Ishikawa (cell line): ENCODE results near the gene WWOX.

ENCODE experiments used
- CEBPB ChIP-seq: IDR thresholded peaks from 2 replicates; pipeline ENCODE4 v1.6.1; 2012
- CREB1 ChIP-seq: IDR thresholded peaks from 2 replicates; pipeline ENCODE4 v1.6.1; 2012; ENCODE audit warnings: low read depth
- EGR1 ChIP-seq: IDR thresholded peaks from 2 replicates; pipeline ENCODE4 v1.6.1; 2012
- EP300 ChIP-seq: IDR thresholded peaks from 2 replicates; pipeline ENCODE4 v1.6.1; 2012; ENCODE audit warnings: borderline replicate concordance
- FOXM1 ChIP-seq: IDR thresholded peaks from 2 replicates; pipeline ENCODE4 v1.6.1; 2012; ENCODE audit warnings: low read depth, borderline replicate concordance
- MAX ChIP-seq: IDR thresholded peaks from 2 replicates; pipeline ENCODE4 v1.6.1; 2012
- NFIC ChIP-seq: IDR thresholded peaks from 2 replicates; pipeline ENCODE4 v1.6.1; 2012
- RAD21 ChIP-seq: IDR thresholded peaks from 2 replicates; pipeline ENCODE4 v1.6.1; 2012; ENCODE audit warnings: low read depth
- REST ChIP-seq: IDR thresholded peaks from 2 replicates; pipeline ENCODE4 v1.6.1; 2012; ENCODE audit warnings: low read depth, mild to moderate bottlenecking
- TAF1 ChIP-seq: IDR thresholded peaks from 2 replicates; pipeline ENCODE4 v1.6.1; 2012; ENCODE audit warnings: low read depth, mild to moderate bottlenecking
- TCF12 ChIP-seq: IDR thresholded peaks from 2 replicates; pipeline ENCODE4 v1.6.1; 2012; ENCODE audit warnings: low read depth
- TEAD4 ChIP-seq: IDR thresholded peaks from 2 replicates; pipeline ENCODE4 v1.6.1; 2012
- USF1 ChIP-seq: IDR thresholded peaks from 2 replicates; pipeline ENCODE4 v1.6.1; 2012
- YY1 ChIP-seq: IDR thresholded peaks from 2 replicates; pipeline ENCODE4 v1.6.1; 2012; ENCODE audit warnings: low read depth
- ZBTB7A ChIP-seq: IDR thresholded peaks from 2 replicates; pipeline ENCODE4 v1.6.1; 2012; ENCODE audit warnings: low read depth

Gene WWOX

GRCh38 chr16:78994135-78994745 is 894.8 kb downstream of the WWOX start:
- TF ChIP-seq NFIC (no peak), REST (no peak), EP300 (no peak), TEAD4 (no peak), FOXM1 (no peak), CREB1 (no peak), RAD21 (no peak), CEBPB (no peak), YY1 (no peak), TAF1 (no peak), EGR1 (no peak), TCF12 (no peak), ZBTB7A (no peak), USF1 (no peak), MAX (no peak)

- no peak for TF ChIP-seq TEAD4
- TF ChIP-seq MAX = no peak
- no peak for TF ChIP-seq RAD21
- TF ChIP-seq YY1 = no peak
- TF ChIP-seq FOXM1 = no peak
- no peak for TF ChIP-seq CEBPB
- TF ChIP-seq REST = no peak
- no peak for TF ChIP-seq EP300
- TF ChIP-seq USF1 = no peak
- no peak for TF ChIP-seq CREB1
- no peak for TF ChIP-seq EGR1
- TF ChIP-seq ZBTB7A = no peak
- no peak for TF ChIP-seq TAF1
Observed at GRCh38 chr16:78995441-78995840, 896.0 kb downstream of the WWOX start.

- TF ChIP-seq USF1 = no peak
- no peak for TF ChIP-seq CREB1
- no peak for TF ChIP-seq ZBTB7A
- TF ChIP-seq FOXM1 = no peak
- no peak for TF ChIP-seq RAD21
- no peak for TF ChIP-seq REST
- TF ChIP-seq EGR1 = no peak
- TF ChIP-seq YY1 = no peak
- TF ChIP-seq NFIC = no peak
- TF ChIP-seq TCF12 = no peak
- no peak for TF ChIP-seq TEAD4
- TF ChIP-seq CEBPB = no peak
- no peak for TF ChIP-seq EP300
- no peak for TF ChIP-seq MAX
- no peak for TF ChIP-seq TAF1
Observed at GRCh38 chr16:78996790-78997189, 897.3 kb downstream of the WWOX start.
